Naive thymus-derived CD4-positive, alpha-beta T cell (primary cell): ENCODE results near the gene FCGR3B. TPM values are rescaled to one million over a fixed set of nuclear protein-coding genes. Genes with fewer than 3 reads are reported as not detected.
"Not testable (repeated sequence)": the region's sequence is repeated elsewhere in the genome, so short reads cannot be mapped to it uniquely, and the experiment has no call there.

Experiments used
- ATAC-seq: fragments of 150-1000 bp; cut with Tn5 transposase; 2 replicates; pipeline ENCODE4 v1.10.0; 2021; ENCODE audit warnings: mild to moderate bottlenecking, moderate library complexity
- CTCF ChIA-PET: fragments of 350-600 bp; sonication (Branson Sonifier 250); formaldehyde crosslinking; loops from one replicate; lab custom pipeline; 2021; ENCODE audit warnings: antibody characterized with exemption; lab: Charles Lee
- POLR2A ChIA-PET: fragments of 350-600 bp; sonication (Branson Sonifier 250); formaldehyde crosslinking; loops from one replicate; lab custom pipeline; 2021; ENCODE audit warnings: antibody characterized with exemption, inconsistent platforms; lab: Charles Lee
- DNase-seq, 9 donors: peaks; one replicate each; pipeline versions ENCODE4 v3.0.0 to v3.0.0-alpha.2; 2020 to 2022; ENCODE audit warnings: mixed read lengths in 1 of 9
- H3K27ac ChIP-seq: one replicate; pipeline ENCODE4 v1.7.0; 2013; ENCODE audit warnings: mild to moderate bottlenecking, low read depth, low read length, moderate library complexity
- H3K27me3 ChIP-seq, 2 donors: one replicate each; pipeline ENCODE4 v1.7.0; 2013; ENCODE audit warnings: low read length in 2 of 2, mild to moderate bottlenecking in 2 of 2, moderate library complexity in 2 of 2; ENCODE audit not compliant: control insufficient read depth in 2 of 2, insufficient read depth in 2 of 2
- H3K36me3 ChIP-seq, 3 experiments: 1 replicate in 2 of 3; 2 replicates in 1 of 3; pipeline ENCODE4 v1.7.0; 2013; ENCODE audit warnings: low read length in 3 of 3, mild to moderate bottlenecking in 3 of 3, moderate library complexity in 1 of 3; ENCODE audit not compliant: insufficient read depth in 3 of 3, control insufficient read depth in 2 of 3
- H3K4me1 ChIP-seq, 2 donors: one replicate each; pipeline ENCODE4 v1.7.0; 2013; ENCODE audit warnings: low read length in 2 of 2, mild to moderate bottlenecking in 2 of 2, moderate library complexity in 1 of 2; ENCODE audit not compliant: control insufficient read depth in 2 of 2, insufficient read depth in 2 of 2
- H3K4me3 ChIP-seq: 2 replicates; pipeline ENCODE4 v1.7.0; 2013; ENCODE audit warnings: mild to moderate bottlenecking, low read length
- H3K9me3 ChIP-seq, 3 experiments: 1 replicate in 2 of 3; 2 replicates in 1 of 3; pipeline ENCODE4 v1.7.0; 2013; ENCODE audit warnings: low read length in 3 of 3; ENCODE audit not compliant: control insufficient read depth in 2 of 3
- H3K27ac Mint-ChIP-seq, 9 donors: one replicate each; pipeline ENCODE4 v1.8.0; 2020 to 2022; ENCODE audit warnings: mixed read lengths in 9 of 9, mild to moderate bottlenecking in 8 of 9, moderate library complexity in 5 of 9, inconsistent platforms in 2 of 9
- H3K27me3 Mint-ChIP-seq, 5 donors: one replicate each; pipeline ENCODE4 v1.8.0; 2021 to 2022; ENCODE audit warnings: mixed read lengths in 5 of 5, mild to moderate bottlenecking in 1 of 5
- H3K36me3 Mint-ChIP-seq, 5 donors: one replicate each; pipeline ENCODE4 v1.8.0; 2020 to 2022; ENCODE audit warnings: mixed read lengths in 5 of 5, mild to moderate bottlenecking in 3 of 5, inconsistent platforms in 1 of 5
- H3K4me1 Mint-ChIP-seq, 7 donors: one replicate each; pipeline ENCODE4 v1.8.0; 2020 to 2022; ENCODE audit warnings: mixed read lengths in 7 of 7, mild to moderate bottlenecking in 3 of 7, inconsistent platforms in 1 of 7
- H3K4me3 Mint-ChIP-seq, 10 donors: one replicate each; pipeline ENCODE4 v1.8.0; 2020 to 2022; ENCODE audit warnings: mild to moderate bottlenecking in 10 of 10, mixed read lengths in 10 of 10, moderate library complexity in 6 of 10, inconsistent platforms in 2 of 10
- H3K9me3 Mint-ChIP-seq, 11 donors: one replicate each; pipeline ENCODE4 v1.8.0; 2020 to 2022; ENCODE audit warnings: mixed read lengths in 11 of 11, mild to moderate bottlenecking in 4 of 11, inconsistent platforms in 1 of 11, moderate library complexity in 1 of 11
- intact Hi-C, 2 donors: fragments of 100-400 bp; cut with micrococcal nuclease; formaldehyde crosslinking; loops; one replicate each; pipeline ENCODE4 v1.15.1; 2023
- polyA plus RNA-seq, 2 donors: library from polyadenylated mRNA; unstranded; fragments of 300-500 nt; fragmentation: Illumina TruSeq; gene quantifications; one replicate each; pipeline ENCODE4 v1.2.3, GENCODE V29; 2021
- total RNA-seq, 6 experiments: library from RNA in 5 of 6; stranded (reverse) in 5 of 6; gene quantifications; 1 replicate in 5 of 6; 2 replicates in 1 of 6; pipeline ENCODE4 v1.2.3 and lab custom pipeline; 2021 to 2026

Gene FCGR3B
- total and polyA plus RNA-seq, 7 experiments from 2014 or later = 0.85 to 4.1 TPM; not detected in 5

GRCh38 chr1:161671045-161672020 lies 40.4 kb upstream of the FCGR3B start:
- not testable (repeated sequence) for H3K27ac Mint-ChIP-seq

DNA sequence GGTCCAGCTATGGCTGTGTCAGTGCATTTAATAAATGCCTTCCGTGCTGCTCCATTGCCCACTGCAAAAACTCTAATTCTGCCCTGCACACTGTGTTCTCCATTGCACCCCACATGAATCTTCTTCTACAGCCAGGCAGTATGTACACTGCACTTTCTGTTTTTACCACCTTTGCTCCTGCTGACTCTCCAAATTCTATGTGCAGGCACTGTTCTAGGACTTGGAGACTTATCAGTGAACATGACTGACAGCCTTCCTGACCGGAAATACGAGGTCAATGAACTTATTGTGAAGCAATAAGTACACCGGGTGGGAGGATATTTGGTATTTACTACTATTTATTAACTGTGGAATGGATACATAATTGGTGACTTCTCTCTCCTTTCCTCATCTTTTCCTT lies 33.7 kb upstream of the FCGR3B start:
- H3K36me3 ChIP-seq, ATAC-seq, H3K9me3 Mint-ChIP-seq, H3K4me1 Mint-ChIP-seq, DNase-seq, H3K27ac ChIP-seq, H3K27me3 Mint-ChIP-seq, H3K27me3 ChIP-seq, H3K9me3 ChIP-seq, H3K4me1 ChIP-seq, H3K27ac Mint-ChIP-seq, H3K4me3 Mint-ChIP-seq, H3K36me3 Mint-ChIP-seq, POLR2A ChIA-PET, CTCF ChIA-PET, H3K4me3 ChIP-seq, intact Hi-C loops: not testable (repeated sequence)

More at GRCh38 chr1:161671045-161672020, 40.4 kb upstream of the FCGR3B start:
- H3K9me3 ChIP-seq, H3K36me3 Mint-ChIP-seq, intact Hi-C loops, DNase-seq, CTCF ChIA-PET, POLR2A ChIA-PET, H3K27ac ChIP-seq, H3K4me1 ChIP-seq, H3K27me3 ChIP-seq, H3K4me3 ChIP-seq, H3K4me3 Mint-ChIP-seq, H3K9me3 Mint-ChIP-seq, H3K4me1 Mint-ChIP-seq, ATAC-seq, H3K36me3 ChIP-seq: not testable (repeated sequence)
- H3K27me3 Mint-ChIP-seq = peaks cover 0 to 11% (median 0%) of the 10 kb centered on the region in 5 donors

GRCh38 chr1:161663569-161663968 lies 32.6 kb upstream of the FCGR3B start:
- H3K9me3 ChIP-seq, H3K9me3 Mint-ChIP-seq, POLR2A ChIA-PET, H3K4me3 Mint-ChIP-seq, H3K27me3 ChIP-seq, CTCF ChIA-PET, intact Hi-C loops, H3K4me1 ChIP-seq, H3K4me1 Mint-ChIP-seq, H3K4me3 ChIP-seq, H3K27ac Mint-ChIP-seq, DNase-seq, ATAC-seq, H3K36me3 Mint-ChIP-seq, H3K27me3 Mint-ChIP-seq, H3K27ac ChIP-seq, H3K36me3 ChIP-seq: not testable (repeated sequence)

- H3K4me1 ChIP-seq, CTCF ChIA-PET, intact Hi-C loops, H3K4me3 Mint-ChIP-seq, H3K27ac Mint-ChIP-seq, H3K9me3 Mint-ChIP-seq, DNase-seq, H3K4me1 Mint-ChIP-seq, H3K36me3 Mint-ChIP-seq, H3K27me3 ChIP-seq, H3K9me3 ChIP-seq, H3K27ac ChIP-seq, H3K27me3 Mint-ChIP-seq, ATAC-seq, POLR2A ChIA-PET, H3K4me3 ChIP-seq, H3K36me3 ChIP-seq: not testable (repeated sequence)
Observed at GRCh38 chr1:161662684-161663339, 31.8 kb upstream of the FCGR3B start, which contains the start of gene FCGR2B. Gene FCGR2B (plus strand): TSS chr1:161663143. CDS start chr1:161663242, 99 bp downstream.

- H3K4me1 Mint-ChIP-seq, CTCF ChIA-PET, DNase-seq: not testable (repeated sequence)
Observed at GRCh38 chr1:161661660-161662311, 30.8 kb upstream of the FCGR3B start.

GRCh38 chr1:161658524-161658923 lies 27.5 kb upstream of the FCGR3B start:
- H3K27me3 Mint-ChIP-seq, H3K27ac ChIP-seq, H3K4me1 Mint-ChIP-seq, H3K9me3 ChIP-seq, H3K4me3 Mint-ChIP-seq, H3K4me1 ChIP-seq, H3K27ac Mint-ChIP-seq, POLR2A ChIA-PET, H3K27me3 ChIP-seq, intact Hi-C loops, H3K36me3 ChIP-seq, CTCF ChIA-PET, H3K4me3 ChIP-seq, DNase-seq, H3K36me3 Mint-ChIP-seq, H3K9me3 Mint-ChIP-seq: not testable (repeated sequence)
- ATAC-seq = peak; percentile 55

More at GRCh38 chr1:161661660-161662311, 30.8 kb upstream of the FCGR3B start:
- H3K36me3 Mint-ChIP-seq, H3K36me3 ChIP-seq, H3K27me3 Mint-ChIP-seq, POLR2A ChIA-PET, H3K4me1 ChIP-seq, H3K9me3 ChIP-seq, H3K27me3 ChIP-seq, H3K4me3 ChIP-seq, H3K27ac ChIP-seq, H3K4me3 Mint-ChIP-seq, H3K9me3 Mint-ChIP-seq, intact Hi-C loops, H3K27ac Mint-ChIP-seq: not testable (repeated sequence)
- peak; percentile 78 for ATAC-seq
